Ishikawa (cell line): ENCODE data around the gene PDZK1IP1.

Source experiments
- EP300 ChIP-seq: IDR thresholded peaks from 2 replicates; pipeline ENCODE4 v1.6.1; 2012; ENCODE audit warnings: borderline replicate concordance
- NFIC ChIP-seq: IDR thresholded peaks from 2 replicates; pipeline ENCODE4 v1.6.1; 2012
- USF1 ChIP-seq: IDR thresholded peaks from 2 replicates; pipeline ENCODE4 v1.6.1; 2012

GRCh38 chr1:47235806-47236205 is 46.0 kb upstream of the PDZK1IP1 start:
- TF ChIP-seq EP300: no peak
- TF ChIP-seq NFIC: no peak
- TF ChIP-seq USF1: no peak
